Measurements from ENCODE around the gene RAB6A. TPM values are rescaled to one million over a fixed set of nuclear protein-coding genes. Genes with fewer than 3 reads are reported as not detected.
A peak's percentile ranks its signal among the peaks of the same experiment; 100 is the strongest.

Gene RAB6A
- total RNA-seq (2022) = 210 and 227 TPM in 2 replicates
- Bru-seq, nascent RNA = percentile 94 among the genes with signal in this experiment
- BruChase-seq, experiment 1, labeled RNA remaining after a 2-hour chase = percentile 95 among the genes with signal in this experiment
- percentile 96 among the genes with signal in this experiment for BruChase-seq, experiment 2, labeled RNA remaining after a 6-hour chase
- long read RNA-seq, transcript RAB6A-201 (8 exons, 3,389 nt) = major isoform, 114 of 308 reads
- long read RNA-seq, transcript RAB6A-202 (8 exons, 3,085 nt) = minor isoform, 97 of 308 reads
- long read RNA-seq, partial matches to known transcripts = 4 of 308 reads
- long read RNA-seq, other reads (novel, unspliced or antisense) = 90 of 308 reads

DNA sequence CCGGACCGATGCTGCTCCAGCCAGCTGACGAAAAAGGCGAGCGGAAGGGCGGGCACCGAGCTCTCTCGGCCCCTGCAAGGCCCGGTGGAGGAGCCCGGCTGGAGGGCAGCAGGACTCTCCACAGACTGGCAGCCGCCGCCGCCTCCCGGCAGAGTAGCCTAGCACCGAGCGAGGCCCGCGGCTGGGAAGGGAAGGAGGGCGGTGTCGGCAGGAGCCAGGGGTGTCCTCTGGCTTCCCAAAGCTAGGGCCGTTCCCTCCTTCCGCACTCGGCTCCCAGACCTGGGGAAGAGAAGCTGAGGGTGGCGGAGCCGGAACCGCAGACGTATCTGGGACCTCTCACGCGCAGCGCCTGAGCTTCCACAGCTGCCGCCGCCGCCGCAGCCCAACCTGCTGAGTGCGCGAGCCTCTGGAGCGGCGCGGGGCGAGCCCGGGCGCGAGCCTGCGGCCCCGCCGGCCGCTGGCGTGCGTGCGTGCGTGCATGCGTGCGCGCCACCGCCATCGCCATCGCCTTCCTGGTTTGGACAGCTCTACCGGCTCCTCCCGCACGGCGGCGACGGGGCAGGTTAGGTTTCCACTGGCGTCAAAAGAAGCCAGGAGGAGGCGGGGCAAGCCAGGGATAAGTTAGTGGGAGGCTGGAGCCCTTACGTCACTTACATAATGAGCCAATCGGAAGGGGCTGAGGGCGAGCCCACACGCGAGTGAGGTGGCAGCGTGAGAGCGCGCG, at the start of gene RAB6A:
Gene RAB6A (minus strand): TSS at position 396 of the 724 bp plus-strand sequence. CDS start 439 bp downstream, outside the sequence.
- DNase-seq = peak; percentile 100
- TF ChIP-seq CTCF (IDR thresholded peaks at IDR 0.05; ENCODE audit: insufficient read depth in 1 of 2, low read depth in 1 of 2, low read length in 1 of 2, severe bottlenecking in 1 of 2, unreplicated experiment in 1 of 2) = peak; percentile 51 to 63
- no peaks in the 10 kb centered on the region for H3K9me3 ChIP-seq

DNA sequence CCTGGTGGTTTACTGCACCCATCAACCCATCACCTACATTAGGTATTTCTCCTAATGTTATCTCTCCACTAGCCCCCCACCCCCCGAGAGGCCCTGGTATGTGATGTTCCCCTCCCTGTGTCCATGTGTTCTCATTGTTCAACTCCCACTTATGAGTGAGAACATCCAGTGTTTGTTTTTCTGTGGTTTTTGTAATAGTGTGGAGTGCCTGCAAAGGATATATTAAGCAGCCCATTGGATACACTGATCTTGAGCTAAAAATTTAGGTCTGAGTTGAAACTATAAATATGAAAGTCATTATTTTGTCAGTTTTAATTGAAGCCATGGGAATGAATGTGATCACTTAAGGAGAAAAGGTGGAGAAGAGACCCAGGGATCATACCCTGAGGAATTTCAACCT, 49.8 kb upstream of the RAB6A start:
- DNase-seq = no peak
- Histone ChIP-seq H3K4me3 (ENCODE audit: low read depth, low read length) (no peak overlapping the region), H3K4me1 (no peaks in the 10 kb centered on the region), H3K27me3 (replicated peaks; ENCODE audit: control insufficient read depth, insufficient read depth, low read length) (no peaks in the 10 kb centered on the region), H3K36me3 (ENCODE audit: control insufficient read depth, insufficient read depth, low read length) (no peaks in the 10 kb centered on the region; the same call in 1 of the 2 replicates), H3K9me3 (no peaks in the 10 kb centered on the region)
- Mint-ChIP-seq H3K27ac (ENCODE audit: unreplicated experiment) (no peak overlapping the region), H3K36me3 (ENCODE audit: insufficient read depth, unreplicated experiment) (peaks cover 21% of the 10 kb centered on the region), H3K4me1 (ENCODE audit: low read depth, unreplicated experiment) (no peaks in the 10 kb centered on the region), H3K9me3 (ENCODE audit: unreplicated experiment) (no peaks in the 10 kb centered on the region), H3K27me3 (ENCODE audit: insufficient read depth, unreplicated experiment) (no peaks in the 10 kb centered on the region), H3K4me3 (ENCODE audit: unreplicated experiment) (no peak overlapping the region)
- ChIA-PET POLR2A (no interaction called here), CTCF (no interaction called here)
- TF ChIP-seq CTCF (IDR thresholded peaks at IDR 0.05; ENCODE audit: insufficient read depth in 1 of 2, low read depth in 1 of 2, low read length in 1 of 2, severe bottlenecking in 1 of 2, unreplicated experiment in 1 of 2) = no peak
- intact Hi-C loops (cut with micrococcal nuclease; ENCODE audit: unreplicated experiment) = no loop called here
- BruUV-seq (replicated peaks) = no TSS peak

More for the DNA sequence above, at the start of gene RAB6A:
- ChIA-PET POLR2A (interaction anchor here (0.5 to 4.2 kb wide), 13 partner anchors 15 to 454 kb away, joined by 3 to 92 read pairs (median 4); partner anchors contain the start of genes COA4, FAM168A and MRPL48), CTCF (interaction anchor here (0.5 to 2.3 kb wide), 11 partner anchors 19 to 1033 kb away, joined by 3 to 39 read pairs (median 4); partner anchors contain the start of gene FAM168A)
- Mint-ChIP-seq H3K4me1 (ENCODE audit: low read depth, unreplicated experiment) (peaks cover 21% of the 10 kb centered on the region), H3K4me3 (ENCODE audit: unreplicated experiment) (peak within 1 kb of the TSS; percentile 91), H3K27ac (ENCODE audit: unreplicated experiment) (peak within 1 kb of the TSS; percentile 82), H3K36me3 (ENCODE audit: insufficient read depth, unreplicated experiment) (peaks cover 23% of the 10 kb centered on the region), H3K9me3 (ENCODE audit: unreplicated experiment) (no peaks in the 10 kb centered on the region), H3K27me3 (ENCODE audit: insufficient read depth, unreplicated experiment) (no peaks in the 10 kb centered on the region)
- Histone ChIP-seq H3K36me3 (ENCODE audit: control insufficient read depth, insufficient read depth, low read length) (no peaks in the 10 kb centered on the region), H3K4me3 (ENCODE audit: low read depth, low read length) (peak within 1 kb of the TSS; percentile 92), H3K27me3 (replicated peaks; ENCODE audit: control insufficient read depth, insufficient read depth, low read length) (no peaks in the 10 kb centered on the region), H3K4me1 (peaks cover 28% of the 10 kb centered on the region)
- BruUV-seq (replicated peaks) = TSS peak; percentile 21
- intact Hi-C loops (cut with micrococcal nuclease; ENCODE audit: unreplicated experiment) = loop anchor here (1.0 kb wide), 5 partner anchors 18 to 170 kb away; partner anchors contain the start of genes COA4 and PAAF1

DNA sequence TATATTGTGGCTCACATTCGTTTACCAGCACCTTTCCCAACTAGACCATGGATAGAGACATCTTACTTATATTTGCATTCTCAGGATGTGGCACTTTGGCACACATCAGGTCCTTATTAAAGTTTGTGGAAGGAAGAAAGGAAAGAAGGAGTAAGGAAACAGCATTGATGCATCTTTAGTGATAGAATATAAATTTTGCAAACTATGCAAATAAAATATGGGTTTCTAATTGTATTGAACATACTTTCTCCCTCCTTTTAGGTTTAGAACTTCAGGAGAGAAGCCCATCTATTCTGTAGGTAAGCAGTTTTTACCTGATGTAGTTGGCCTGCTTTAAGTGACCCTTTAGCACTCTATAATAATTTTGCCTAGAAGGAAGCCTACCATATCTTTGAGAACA, 47.2 kb upstream of the RAB6A start:
- CTCF ChIA-PET = interaction anchor here (0.6 kb wide), 1 partner anchor 20 kb away, joined by 3 read pairs; no protein-coding TSS in a partner anchor

More for the DNA sequence above, 47.2 kb upstream of the RAB6A start:
- Histone ChIP-seq H3K9me3 (no peaks in the 10 kb centered on the region), H3K4me3 (ENCODE audit: low read depth, low read length) (no peak overlapping the region), H3K27me3 (replicated peaks; ENCODE audit: control insufficient read depth, insufficient read depth, low read length) (no peaks in the 10 kb centered on the region), H3K4me1 (peaks cover 5% of the 10 kb centered on the region; the same call in 1 of the 2 replicates), H3K36me3 (ENCODE audit: control insufficient read depth, insufficient read depth, low read length) (no peaks in the 10 kb centered on the region; the same call in 1 of the 2 replicates)
- no peak for TF ChIP-seq CTCF (IDR thresholded peaks at IDR 0.05; ENCODE audit: insufficient read depth in 1 of 2, low read depth in 1 of 2, low read length in 1 of 2, severe bottlenecking in 1 of 2, unreplicated experiment in 1 of 2)
- intact Hi-C loops (cut with micrococcal nuclease; ENCODE audit: unreplicated experiment) = no loop called here
- Mint-ChIP-seq H3K36me3 (ENCODE audit: insufficient read depth, unreplicated experiment) (peaks cover 12% of the 10 kb centered on the region), H3K27me3 (ENCODE audit: insufficient read depth, unreplicated experiment) (no peaks in the 10 kb centered on the region), H3K4me3 (ENCODE audit: unreplicated experiment) (no peak overlapping the region), H3K9me3 (ENCODE audit: unreplicated experiment) (no peaks in the 10 kb centered on the region), H3K4me1 (ENCODE audit: low read depth, unreplicated experiment) (peaks cover 8% of the 10 kb centered on the region), H3K27ac (ENCODE audit: unreplicated experiment) (no peak overlapping the region)
- BruUV-seq (replicated peaks) = no TSS peak
- no peak for DNase-seq
- POLR2A ChIA-PET = interaction anchor here (0.7 kb wide), 1 partner anchor 46 kb away, joined by 4 read pairs; no protein-coding TSS in a partner anchor
